ENCODE results near the gene TMEM9. TPM values are rescaled to one million over a fixed set of nuclear protein-coding genes. Genes with fewer than 3 reads are reported as not detected.

TMEM9 gene
- total and polyA plus RNA-seq, 2 of the 8 experiments (the other 6 are each of a cell fraction or from before 2014, with no cell fraction given): 79.9 to 181 TPM

GRCh38 chr1:201134405-201134804 lies 19.9 kb downstream of the TMEM9 start (continued):
- TF ChIP-seq TCF12 (IDR thresholded peaks at IDR 0.05; ENCODE audit: low read depth, low read length): no peak
- no peak for TF ChIP-seq BRCA1 (IDR thresholded peaks at IDR 0.05; ENCODE audit: low read depth, low read length)
- TF ChIP-seq TAF7 (optimal IDR thresholded peaks at IDR 0.05; ENCODE audit: borderline replicate concordance, low read depth, low read length): no peak
- TF ChIP-seq SP4 (IDR thresholded peaks at IDR 0.05; ENCODE audit: low read length): no peak
